WTC11 (cell line): ENCODE data around the gene EIF4E3.

Experiments
- CTCF ChIP-seq: fragments of 200-600 bp; IDR thresholded peaks from 2 replicates; pipeline ENCODE4 v1.8.0; 2022; ENCODE audit warnings: antibody characterized with exemption
- GABPB1 ChIP-seq: sonication (generic); formaldehyde crosslinking; IDR thresholded peaks from 2 replicates; pipeline ENCODE4 v1.8.1; 2023; ENCODE audit warnings: mild to moderate bottlenecking, missing genetic modification reagents
- HMGXB4 ChIP-seq: sonication (generic); formaldehyde crosslinking; IDR thresholded peaks from 2 replicates; pipeline ENCODE4 v1.8.1; 2023; ENCODE audit warnings: mild to moderate bottlenecking, moderate library complexity, missing genetic modification reagents
- MAX ChIP-seq: sonication (generic); formaldehyde crosslinking; IDR thresholded peaks from 2 replicates; pipeline ENCODE4 v1.8.0; 2022; ENCODE audit warnings: mild to moderate bottlenecking, missing genetic modification reagents
- PRDM15 ChIP-seq: sonication (generic); formaldehyde crosslinking; IDR thresholded peaks from 2 replicates; pipeline ENCODE4 v1.8.0; 2022; ENCODE audit warnings: missing genetic modification reagents
- SP1 ChIP-seq: sonication (generic); formaldehyde crosslinking; conservative IDR thresholded peaks from 2 replicates; pipeline ENCODE4 v1.8.1; 2022; ENCODE audit warnings: missing genetic modification reagents
- USF2 ChIP-seq: sonication (generic); formaldehyde crosslinking; IDR thresholded peaks from 2 replicates; pipeline ENCODE4 v1.8.1; 2023; ENCODE audit warnings: mild to moderate bottlenecking, missing genetic modification reagents, moderate library complexity

- no peak for TF ChIP-seq CTCF
- no peak for TF ChIP-seq USF2 (CRISPR knock-in tag)
- TF ChIP-seq GABPB1 (CRISPR knock-in tag) = no peak
- no peak for TF ChIP-seq MAX (CRISPR knock-in tag)
- no peak for TF ChIP-seq PRDM15 (CRISPR knock-in tag)
- TF ChIP-seq HMGXB4 (CRISPR knock-in tag) = no peak
- no peak for TF ChIP-seq SP1
Measured at GRCh38 chr3:71759401-71759800, 34.2 kb upstream of the EIF4E3 start.
